ENCODE results near the gene CYFIP1.

- TF ChIP-seq, protein P1, sequence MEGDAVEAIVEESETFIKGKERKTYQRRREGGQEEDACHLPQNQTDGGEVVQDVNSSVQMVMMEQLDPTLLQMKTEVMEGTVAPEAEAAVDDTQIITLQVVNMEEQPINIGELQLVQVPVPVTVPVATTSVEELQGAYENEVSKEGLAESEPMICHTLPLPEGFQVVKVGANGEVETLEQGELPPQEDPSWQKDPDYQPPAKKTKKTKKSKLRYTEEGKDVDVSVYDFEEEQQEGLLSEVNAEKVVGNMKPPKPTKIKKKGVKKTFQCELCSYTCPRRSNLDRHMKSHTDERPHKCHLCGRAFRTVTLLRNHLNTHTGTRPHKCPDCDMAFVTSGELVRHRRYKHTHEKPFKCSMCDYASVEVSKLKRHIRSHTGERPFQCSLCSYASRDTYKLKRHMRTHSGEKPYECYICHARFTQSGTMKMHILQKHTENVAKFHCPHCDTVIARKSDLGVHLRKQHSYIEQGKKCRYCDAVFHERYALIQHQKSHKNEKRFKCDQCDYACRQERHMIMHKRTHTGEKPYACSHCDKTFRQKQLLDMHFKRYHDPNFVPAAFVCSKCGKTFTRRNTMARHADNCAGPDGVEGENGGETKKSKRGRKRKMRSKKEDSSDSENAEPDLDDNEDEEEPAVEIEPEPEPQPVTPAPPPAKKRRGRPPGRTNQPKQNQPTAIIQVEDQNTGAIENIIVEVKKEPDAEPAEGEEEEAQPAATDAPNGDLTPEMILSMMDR (IDR thresholded peaks at IDR 0.05; ENCODE audit: insufficient read depth, low read length, poor library complexity, severe bottlenecking): no peak
- TF ChIP-seq EZH2phosphoT487 (conservative IDR thresholded peaks at IDR 0.05; ENCODE audit: low read length): no peak
These were observed 25.8 kb downstream of the CYFIP1 start for GRCh38 chr15:22954326-22954725.

Data from SU-DHL-6 (cell line).